Ishikawa (cell line): ENCODE results near the gene ZIC5.

ENCODE experiments used
- CEBPB ChIP-seq: IDR thresholded peaks from 2 replicates; pipeline ENCODE4 v1.6.1; 2012
- CREB1 ChIP-seq: IDR thresholded peaks from 2 replicates; pipeline ENCODE4 v1.6.1; 2012; ENCODE audit warnings: low read depth
- EGR1 ChIP-seq: IDR thresholded peaks from 2 replicates; pipeline ENCODE4 v1.6.1; 2012
- EP300 ChIP-seq: IDR thresholded peaks from 2 replicates; pipeline ENCODE4 v1.6.1; 2012; ENCODE audit warnings: borderline replicate concordance
- FOXM1 ChIP-seq: IDR thresholded peaks from 2 replicates; pipeline ENCODE4 v1.6.1; 2012; ENCODE audit warnings: low read depth, borderline replicate concordance
- NFIC ChIP-seq: IDR thresholded peaks from 2 replicates; pipeline ENCODE4 v1.6.1; 2012
- RAD21 ChIP-seq: IDR thresholded peaks from 2 replicates; pipeline ENCODE4 v1.6.1; 2012; ENCODE audit warnings: low read depth
- TAF1 ChIP-seq: IDR thresholded peaks from 2 replicates; pipeline ENCODE4 v1.6.1; 2012; ENCODE audit warnings: low read depth, mild to moderate bottlenecking
- TCF12 ChIP-seq: IDR thresholded peaks from 2 replicates; pipeline ENCODE4 v1.6.1; 2012; ENCODE audit warnings: low read depth
- TEAD4 ChIP-seq: IDR thresholded peaks from 2 replicates; pipeline ENCODE4 v1.6.1; 2012
- YY1 ChIP-seq: IDR thresholded peaks from 2 replicates; pipeline ENCODE4 v1.6.1; 2012; ENCODE audit warnings: low read depth
- TF ChIP-seq, protein P1 (sequence below): IDR thresholded peaks from 2 replicates; pipeline ENCODE4 v1.6.1; 2012
- TF ChIP-seq, protein P2 (sequence below): IDR thresholded peaks from 2 replicates; pipeline ENCODE4 v1.6.1; 2012
- TF ChIP-seq, protein P3 (sequence below): IDR thresholded peaks from 2 replicates; pipeline ENCODE4 v1.6.1; 2012; ENCODE audit warnings: low read depth, mild to moderate bottlenecking

DNA sequence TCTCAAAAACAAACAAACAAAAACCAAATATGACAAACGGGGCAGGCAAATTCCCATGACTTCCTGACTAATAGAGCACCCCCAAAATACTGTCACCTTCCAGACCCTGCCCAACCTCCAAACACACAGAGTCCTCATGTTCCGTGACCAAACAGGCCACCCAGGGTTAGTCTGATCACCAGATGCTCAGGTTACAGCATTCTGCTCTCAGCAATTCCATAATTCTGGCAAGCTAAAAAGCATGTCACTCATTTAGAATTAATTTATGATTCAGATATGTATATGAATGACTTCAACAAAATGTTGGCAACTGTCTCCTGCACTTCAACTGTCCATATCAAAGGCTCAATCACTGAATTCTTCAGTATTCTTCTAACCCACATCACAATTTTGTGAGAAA is 52.4 kb downstream of the ZIC5 start:
- no peak for TF ChIP-seq RAD21
- TF ChIP-seq TAF1, result no peak
- TF ChIP-seq FOXM1, result no peak
- peak; percentile 51; the same call in 1 of the 2 replicates for TF ChIP-seq NFIC
- TF ChIP-seq, protein P1, sequence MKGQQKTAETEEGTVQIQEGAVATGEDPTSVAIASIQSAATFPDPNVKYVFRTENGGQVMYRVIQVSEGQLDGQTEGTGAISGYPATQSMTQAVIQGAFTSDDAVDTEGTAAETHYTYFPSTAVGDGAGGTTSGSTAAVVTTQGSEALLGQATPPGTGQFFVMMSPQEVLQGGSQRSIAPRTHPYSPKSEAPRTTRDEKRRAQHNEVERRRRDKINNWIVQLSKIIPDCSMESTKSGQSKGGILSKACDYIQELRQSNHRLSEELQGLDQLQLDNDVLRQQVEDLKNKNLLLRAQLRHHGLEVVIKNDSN, result no peak
- TF ChIP-seq, protein P2, sequence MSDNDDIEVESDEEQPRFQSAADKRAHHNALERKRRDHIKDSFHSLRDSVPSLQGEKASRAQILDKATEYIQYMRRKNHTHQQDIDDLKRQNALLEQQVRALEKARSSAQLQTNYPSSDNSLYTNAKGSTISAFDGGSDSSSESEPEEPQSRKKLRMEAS, result no peak
- no peak for TF ChIP-seq TCF12
- peak; percentile 62; the same call in 1 of the 2 replicates for TF ChIP-seq EP300
- TF ChIP-seq CREB1, result no peak
- TF ChIP-seq TEAD4, result peak; percentile 24
- TF ChIP-seq YY1, result no peak
- no peak for TF ChIP-seq EGR1
- TF ChIP-seq, protein P3, sequence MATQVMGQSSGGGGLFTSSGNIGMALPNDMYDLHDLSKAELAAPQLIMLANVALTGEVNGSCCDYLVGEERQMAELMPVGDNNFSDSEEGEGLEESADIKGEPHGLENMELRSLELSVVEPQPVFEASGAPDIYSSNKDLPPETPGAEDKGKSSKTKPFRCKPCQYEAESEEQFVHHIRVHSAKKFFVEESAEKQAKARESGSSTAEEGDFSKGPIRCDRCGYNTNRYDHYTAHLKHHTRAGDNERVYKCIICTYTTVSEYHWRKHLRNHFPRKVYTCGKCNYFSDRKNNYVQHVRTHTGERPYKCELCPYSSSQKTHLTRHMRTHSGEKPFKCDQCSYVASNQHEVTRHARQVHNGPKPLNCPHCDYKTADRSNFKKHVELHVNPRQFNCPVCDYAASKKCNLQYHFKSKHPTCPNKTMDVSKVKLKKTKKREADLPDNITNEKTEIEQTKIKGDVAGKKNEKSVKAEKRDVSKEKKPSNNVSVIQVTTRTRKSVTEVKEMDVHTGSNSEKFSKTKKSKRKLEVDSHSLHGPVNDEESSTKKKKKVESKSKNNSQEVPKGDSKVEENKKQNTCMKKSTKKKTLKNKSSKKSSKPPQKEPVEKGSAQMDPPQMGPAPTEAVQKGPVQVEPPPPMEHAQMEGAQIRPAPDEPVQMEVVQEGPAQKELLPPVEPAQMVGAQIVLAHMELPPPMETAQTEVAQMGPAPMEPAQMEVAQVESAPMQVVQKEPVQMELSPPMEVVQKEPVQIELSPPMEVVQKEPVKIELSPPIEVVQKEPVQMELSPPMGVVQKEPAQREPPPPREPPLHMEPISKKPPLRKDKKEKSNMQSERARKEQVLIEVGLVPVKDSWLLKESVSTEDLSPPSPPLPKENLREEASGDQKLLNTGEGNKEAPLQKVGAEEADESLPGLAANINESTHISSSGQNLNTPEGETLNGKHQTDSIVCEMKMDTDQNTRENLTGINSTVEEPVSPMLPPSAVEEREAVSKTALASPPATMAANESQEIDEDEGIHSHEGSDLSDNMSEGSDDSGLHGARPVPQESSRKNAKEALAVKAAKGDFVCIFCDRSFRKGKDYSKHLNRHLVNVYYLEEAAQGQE, result no peak
- no peak for TF ChIP-seq CEBPB
